ENCODE results near the gene ZNF385A. TPM values are rescaled to one million over a fixed set of nuclear protein-coding genes. Genes with fewer than 3 reads are reported as not detected.
"Not testable (repeated sequence)": the region's sequence is repeated elsewhere in the genome, so short reads cannot be mapped to it uniquely, and the experiment has no call there.

The ZNF385A gene
- total and polyA plus RNA-seq, 2 donors (not counting 3 experiments of a cell fraction or from before 2014, with no cell fraction given) = 1.6 to 7.9 TPM

- H3K27ac ChIP-seq (ENCODE audit: insufficient read depth, low read depth, low read length) = no peak overlapping the region
- no peaks in the 10 kb centered on the region for H3K9me1 ChIP-seq (replicated peaks; ENCODE audit: control insufficient read depth, extremely low read depth, insufficient read depth, low read length)
- TF ChIP-seq FOS (IDR thresholded peaks at IDR 0.05; ENCODE audit: borderline replicate concordance, insufficient read depth, low read length) = no peak
- TF ChIP-seq POLR2A (IDR thresholded peaks at IDR 0.05; ENCODE audit: low read depth, low read length) = no peak
- no peak for TF ChIP-seq EZH2 (IDR thresholded peaks at IDR 0.05; ENCODE audit: borderline replicate concordance, low read depth, low read length, severe bottlenecking)
- no peak for TF ChIP-seq GATA2 (IDR thresholded peaks at IDR 0.05; ENCODE audit: insufficient read depth, insufficient read length, low read depth, low read length)
- TF ChIP-seq CTCF (IDR thresholded peaks at IDR 0.05; ENCODE audit: extremely low read depth in 1 of 2, insufficient read depth in 1 of 2, low read depth in 1 of 2, low read length in 2 of 2) = no peak
- no peak for TF ChIP-seq POLR2AphosphoS5 (IDR thresholded peaks at IDR 0.05; ENCODE audit: insufficient read depth, low read depth, low read length)
- TF ChIP-seq, protein P1, sequence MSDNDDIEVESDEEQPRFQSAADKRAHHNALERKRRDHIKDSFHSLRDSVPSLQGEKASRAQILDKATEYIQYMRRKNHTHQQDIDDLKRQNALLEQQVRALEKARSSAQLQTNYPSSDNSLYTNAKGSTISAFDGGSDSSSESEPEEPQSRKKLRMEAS (IDR thresholded peaks at IDR 0.05; ENCODE audit: insufficient read depth, insufficient read length) = no peak
- no peak for TF ChIP-seq JUN (IDR thresholded peaks at IDR 0.05; ENCODE audit: borderline replicate concordance, insufficient read depth, insufficient read length, low read depth)
- no peak for TF ChIP-seq MYC (IDR thresholded peaks at IDR 0.05; ENCODE audit: low read depth, low read length)
- no TSS peak for BruUV-seq (replicated peaks)
- dilution Hi-C loops (cut with MboI; ENCODE audit: extremely low pct_ligation_motif_present, low sequenced_read_pairs) (no loop called here), intact Hi-C loops (cut with micrococcal nuclease) (no loop called here)
- H3K27me3 ChIP-seq (ENCODE audit: control insufficient read depth in 2 of 2, insufficient read depth in 2 of 2, low read length in 2 of 2) = no peaks in the 10 kb centered on the region
- no peak overlapping the region for H3K4me3 ChIP-seq (replicated peaks in 1 of 3; ENCODE audit: insufficient read depth in 1 of 3, low read depth in 1 of 3, low read length in 3 of 3)
- no peak overlapping the region for H2AFZ ChIP-seq (ENCODE audit: low read depth, low read length)
- H4K20me1 ChIP-seq (replicated peaks; ENCODE audit: control insufficient read depth, extremely low read depth, insufficient read depth, low read length) = no peaks in the 10 kb centered on the region
- no peak for FAIRE-seq
- CTCF ChIA-PET = interaction anchor here (4.7 to 7.8 kb wide), 2 partner anchors 19 to 30 kb away, joined by 24 to 61 read pairs; partner anchors contain the start of gene COPZ1
- POLR2A ChIA-PET = no interaction called here
- H3K9me3 ChIP-seq (replicated peaks; ENCODE audit: control insufficient read depth, insufficient read depth, low read length) = no peaks in the 10 kb centered on the region
- no peak for DNase-seq (ENCODE audit: low read depth, low spot score)
- H3K4me1 ChIP-seq (ENCODE audit: control insufficient read depth, extremely low read depth, insufficient read depth, low read length) = peaks cover 20% of the 10 kb centered on the region
- no peak overlapping the region for H3K9ac ChIP-seq (replicated peaks; ENCODE audit: extremely low read depth, insufficient read depth, low read length)
- peaks cover 1 to 7% of the 10 kb centered on the region in 2 experiments for H3K36me3 ChIP-seq (ENCODE audit: control insufficient read depth in 2 of 2, extremely low read depth in 1 of 2, insufficient read depth in 2 of 2, low read length in 2 of 2)
- no peaks in the 10 kb centered on the region for H3K79me2 ChIP-seq (ENCODE audit: control insufficient read depth, insufficient read depth, low read length)
- H3K4me2 ChIP-seq (ENCODE audit: insufficient read depth, low read length) = no peak overlapping the region
These were observed 29.3 kb downstream of the ZNF385A start for GRCh38 chr12:54355104-54355815.

DNA sequence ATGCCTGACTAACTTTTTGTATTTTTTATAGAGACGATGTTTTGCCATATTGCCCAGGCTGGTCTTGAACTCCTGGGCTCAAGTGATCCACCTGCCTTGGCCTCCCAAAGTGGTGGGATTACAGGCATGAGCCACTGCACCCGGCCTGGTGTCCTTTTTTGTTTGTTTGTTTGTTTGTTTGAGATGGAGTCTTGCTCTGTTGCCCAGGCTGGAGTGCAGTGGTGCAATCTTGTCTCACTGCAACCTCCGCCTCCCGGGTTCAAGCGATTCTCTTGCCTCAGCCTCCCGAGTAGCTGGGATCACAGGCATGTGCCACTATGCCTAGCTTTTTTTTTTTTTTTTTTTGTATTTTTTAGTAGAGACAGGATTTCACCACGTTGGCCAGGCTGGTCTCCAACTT lies 30.3 kb downstream of the ZNF385A start:
- FAIRE-seq; H3K4me3 ChIP-seq (replicated peaks in 1 of 3; ENCODE audit: insufficient read depth in 1 of 3, low read depth in 1 of 3, low read length in 3 of 3); H3K9ac ChIP-seq (replicated peaks; ENCODE audit: extremely low read depth, insufficient read depth, low read length); intact Hi-C loops (cut with micrococcal nuclease); H3K27ac ChIP-seq (ENCODE audit: insufficient read depth, low read depth, low read length); H3K79me2 ChIP-seq (ENCODE audit: control insufficient read depth, insufficient read depth, low read length); H4K20me1 ChIP-seq (replicated peaks; ENCODE audit: control insufficient read depth, extremely low read depth, insufficient read depth, low read length); POLR2A ChIA-PET; H3K4me2 ChIP-seq (ENCODE audit: insufficient read depth, low read length); CTCF ChIA-PET; H3K9me3 ChIP-seq (replicated peaks; ENCODE audit: control insufficient read depth, insufficient read depth, low read length); DNase-seq (ENCODE audit: low read depth, low spot score); H3K9me1 ChIP-seq (replicated peaks; ENCODE audit: control insufficient read depth, extremely low read depth, insufficient read depth, low read length); H2AFZ ChIP-seq (ENCODE audit: low read depth, low read length); H3K27me3 ChIP-seq (ENCODE audit: control insufficient read depth in 2 of 2, insufficient read depth in 2 of 2, low read length in 2 of 2); BruUV-seq (replicated peaks); dilution Hi-C loops (cut with MboI; ENCODE audit: extremely low pct_ligation_motif_present, low sequenced_read_pairs): not testable (repeated sequence)
- Histone ChIP-seq H3K4me1 (ENCODE audit: control insufficient read depth, extremely low read depth, insufficient read depth, low read length) (peaks cover 11% of the 10 kb centered on the region), H3K36me3 (ENCODE audit: control insufficient read depth in 2 of 2, extremely low read depth in 1 of 2, insufficient read depth in 2 of 2, low read length in 2 of 2) (peaks cover 8 to 15% of the 10 kb centered on the region in 2 experiments)

All from endothelial cell of umbilical vein (primary cell).